ENCODE measurements around the gene ZNF575.
A peak's percentile ranks its signal among the peaks of the same experiment; 100 is the strongest.

The ZNF575 gene

GRCh38 chr19:43552198-43552450, 19.1 kb downstream of the ZNF575 start:
- CTCF ChIA-PET, result interaction anchor here (3.8 to 10.5 kb wide), 3 partner anchors 11 to 43 kb away, joined by 42 to 208 read pairs (median 45); partner anchors contain the start of genes IRGQ, ZNF575 and ZNF576
- DNase-seq (ENCODE audit: low read depth, low spot score), result no peak
- POLR2A ChIA-PET, result no interaction called here
- TF ChIP-seq CTCF (IDR thresholded peaks at IDR 0.05; ENCODE audit: insufficient read depth, low read length, missing control alignments), result no peak
- no peak overlapping the region for H3K4me3 ChIP-seq (ENCODE audit: low read depth, low read length)

- ChIA-PET CTCF (interaction anchor here (0.9 to 10.5 kb wide), 6 partner anchors 11 to 262 kb away, joined by 3 to 208 read pairs (median 22); partner anchors contain the start of genes IRGQ, ZNF575 and ZNF576), POLR2A (no interaction called here)
- no peak for DNase-seq (ENCODE audit: low read depth, low spot score)
- TF ChIP-seq CTCF (IDR thresholded peaks at IDR 0.05; ENCODE audit: insufficient read depth, low read length, missing control alignments), result no peak
- no peak overlapping the region for H3K4me3 ChIP-seq (ENCODE audit: low read depth, low read length)
These were observed 19.6 kb downstream of the ZNF575 start for GRCh38 chr19:43552616-43553015.

GRCh38 chr19:43553656-43554055, 20.7 kb downstream of the ZNF575 start:
- ChIA-PET CTCF (interaction anchor here (0.8 to 10.5 kb wide), 14 partner anchors 10 to 266 kb away, joined by 3 to 208 read pairs (median 10); partner anchors contain the start of genes IRGQ, PINLYP, XRCC1 and ZNF575), POLR2A (no interaction called here)
- no peak for DNase-seq (ENCODE audit: low read depth, low spot score)
- TF ChIP-seq CTCF (IDR thresholded peaks at IDR 0.05; ENCODE audit: insufficient read depth, low read length, missing control alignments), result no peak
- no peak overlapping the region for H3K4me3 ChIP-seq (ENCODE audit: low read depth, low read length)

- no peak for DNase-seq (ENCODE audit: low read depth, low spot score)
- no peak for TF ChIP-seq CTCF (IDR thresholded peaks at IDR 0.05; ENCODE audit: insufficient read depth, low read length, missing control alignments)
- H3K4me3 ChIP-seq (ENCODE audit: low read depth, low read length), result no peak overlapping the region
- ChIA-PET CTCF (interaction anchor here (0.8 to 10.5 kb wide), 33 partner anchors 9 to 265 kb away, joined by 3 to 208 read pairs (median 5); partner anchors contain the start of genes IRGQ, PINLYP, PLAUR and XRCC1), POLR2A (interaction anchor here (1.1 kb wide), 1 partner anchor 42 kb away, joined by 4 read pairs; the partner anchor contains the start of genes IRGQ and ZNF576)
These were observed 21.4 kb downstream of the ZNF575 start for GRCh38 chr19:43554317-43554895.

- TF ChIP-seq CTCF (IDR thresholded peaks at IDR 0.05; ENCODE audit: insufficient read depth, low read length, missing control alignments), result peak; percentile 91
- POLR2A ChIA-PET, result interaction anchor here (1.1 kb wide), 1 partner anchor 41 kb away, joined by 4 read pairs; the partner anchor contains the start of genes IRGQ and ZNF576
- no peak overlapping the region for H3K4me3 ChIP-seq (ENCODE audit: low read depth, low read length)
- CTCF ChIA-PET, result interaction anchor here (0.8 to 10.5 kb wide), 32 partner anchors 8 to 255 kb away, joined by 3 to 208 read pairs (median 6); partner anchors contain the start of genes IRGQ, PINLYP, PLAUR and XRCC1
- peak; percentile 17 for DNase-seq (ENCODE audit: low read depth, low spot score)
These were observed 22.3 kb downstream of the ZNF575 start for GRCh38 chr19:43555185-43555770.

GRCh38 chr19:43560687-43561086, 27.7 kb downstream of the ZNF575 start:
- no peak overlapping the region for H3K4me3 ChIP-seq (ENCODE audit: low read depth, low read length)
- DNase-seq (ENCODE audit: low read depth, low spot score), result no peak
- CTCF ChIA-PET, result interaction anchor here (0.6 to 10.5 kb wide), 4 partner anchors 7 to 39 kb away, joined by 3 to 208 read pairs (median 25); partner anchors contain the start of genes IRGQ and ZNF575
- TF ChIP-seq CTCF (IDR thresholded peaks at IDR 0.05; ENCODE audit: insufficient read depth, low read length, missing control alignments), result no peak
- POLR2A ChIA-PET, result no interaction called here
